ENCODE results near the gene MTHFR. TPM values are rescaled to one million over a fixed set of nuclear protein-coding genes. Genes with fewer than 3 reads are reported as not detected.
A peak's percentile ranks its signal among the peaks of the same experiment; 100 is the strongest.

MTHFR gene
- polyA plus RNA-seq, 1 experiment = 8.4 TPM

DNA sequence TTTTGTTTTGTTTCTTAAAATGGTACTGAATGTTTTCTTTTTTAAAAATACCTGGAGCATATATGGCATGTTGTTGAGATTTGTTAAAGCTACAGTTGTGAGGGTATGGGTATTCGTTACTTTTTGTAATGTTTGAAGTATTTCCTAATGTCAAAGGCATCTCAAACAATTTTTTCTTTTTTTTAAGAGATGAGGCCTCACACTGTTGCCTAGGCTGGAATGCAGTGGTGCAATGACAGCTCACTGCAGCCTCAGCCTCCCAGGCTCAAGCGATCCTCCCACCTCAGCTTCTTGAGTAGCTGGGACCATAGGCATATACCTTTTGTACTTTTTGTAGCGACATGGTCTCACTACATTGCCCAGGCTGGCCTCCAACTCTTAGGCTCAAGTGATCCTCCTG is 16.3 kb upstream of the MTHFR start:
- POLR2A ChIA-PET = interaction anchor here (0.9 kb wide), 1 partner anchor 15 kb away, joined by 12 read pairs; no protein-coding TSS in a partner anchor
- peaks cover 16% of the 10 kb centered on the region for H3K36me3 ChIP-seq (ENCODE audit: control insufficient read depth, insufficient read depth, low read length)
- DNase-seq (ENCODE audit: low read depth) = no peak
- CTCF ChIA-PET = interaction anchor here (0.7 to 0.9 kb wide), 2 partner anchors 15 to 16 kb away, joined by 3 read pairs; no protein-coding TSS in a partner anchor
- no peaks in the 10 kb centered on the region for H3K27me3 ChIP-seq (ENCODE audit: control insufficient read depth, insufficient read depth, low read length)
- TF ChIP-seq, protein P1, sequence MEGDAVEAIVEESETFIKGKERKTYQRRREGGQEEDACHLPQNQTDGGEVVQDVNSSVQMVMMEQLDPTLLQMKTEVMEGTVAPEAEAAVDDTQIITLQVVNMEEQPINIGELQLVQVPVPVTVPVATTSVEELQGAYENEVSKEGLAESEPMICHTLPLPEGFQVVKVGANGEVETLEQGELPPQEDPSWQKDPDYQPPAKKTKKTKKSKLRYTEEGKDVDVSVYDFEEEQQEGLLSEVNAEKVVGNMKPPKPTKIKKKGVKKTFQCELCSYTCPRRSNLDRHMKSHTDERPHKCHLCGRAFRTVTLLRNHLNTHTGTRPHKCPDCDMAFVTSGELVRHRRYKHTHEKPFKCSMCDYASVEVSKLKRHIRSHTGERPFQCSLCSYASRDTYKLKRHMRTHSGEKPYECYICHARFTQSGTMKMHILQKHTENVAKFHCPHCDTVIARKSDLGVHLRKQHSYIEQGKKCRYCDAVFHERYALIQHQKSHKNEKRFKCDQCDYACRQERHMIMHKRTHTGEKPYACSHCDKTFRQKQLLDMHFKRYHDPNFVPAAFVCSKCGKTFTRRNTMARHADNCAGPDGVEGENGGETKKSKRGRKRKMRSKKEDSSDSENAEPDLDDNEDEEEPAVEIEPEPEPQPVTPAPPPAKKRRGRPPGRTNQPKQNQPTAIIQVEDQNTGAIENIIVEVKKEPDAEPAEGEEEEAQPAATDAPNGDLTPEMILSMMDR (IDR thresholded peaks at IDR 0.05; ENCODE audit: insufficient read depth, low read depth, low read length) = no peak
- no peak overlapping the region for H3K4me3 ChIP-seq (ENCODE audit: low read depth, low read length)

GRCh38 chr1:11817192-11817591 is 11.4 kb upstream of the MTHFR start:
- DNase-seq (ENCODE audit: low read depth) = no peak
- ChIA-PET POLR2A (no interaction called here), CTCF (no interaction called here)
- Histone ChIP-seq H3K4me3 (ENCODE audit: low read depth, low read length) (no peak overlapping the region), H3K27me3 (ENCODE audit: control insufficient read depth, insufficient read depth, low read length) (no peaks in the 10 kb centered on the region), H3K36me3 (ENCODE audit: control insufficient read depth, insufficient read depth, low read length) (peaks cover 13% of the 10 kb centered on the region)
- TF ChIP-seq, protein P1 (IDR thresholded peaks at IDR 0.05; ENCODE audit: insufficient read depth, low read depth, low read length) = no peak

DNA sequence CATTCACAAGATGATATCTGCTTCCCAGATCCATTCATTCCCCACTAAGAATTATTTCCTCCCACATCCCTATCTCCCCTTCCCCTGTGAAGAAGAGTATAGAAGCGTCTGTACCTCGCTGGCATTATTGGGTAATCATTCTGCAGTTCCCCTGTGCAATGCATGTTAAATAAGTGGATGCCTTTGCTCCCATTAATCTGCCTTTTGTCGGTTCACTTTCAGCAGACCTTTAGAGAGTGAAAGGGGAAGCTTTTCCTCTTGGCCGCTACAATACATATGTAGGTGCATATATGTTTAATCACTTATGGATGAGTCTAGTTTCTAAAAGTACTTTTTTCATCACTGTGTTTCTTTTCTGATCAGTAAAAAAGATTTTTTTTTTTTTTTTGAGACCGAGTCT is 7.3 kb upstream of the MTHFR start:
- peaks cover 14% of the 10 kb centered on the region for H3K36me3 ChIP-seq (ENCODE audit: control insufficient read depth, insufficient read depth, low read length)
- no peaks in the 10 kb centered on the region for H3K27me3 ChIP-seq (ENCODE audit: control insufficient read depth, insufficient read depth, low read length)
- TF ChIP-seq, protein P1 (IDR thresholded peaks at IDR 0.05; ENCODE audit: insufficient read depth, low read depth, low read length) = no peak
- ChIA-PET POLR2A (no interaction called here), CTCF (no interaction called here)
- no peak for DNase-seq (ENCODE audit: low read depth)
- H3K4me3 ChIP-seq (ENCODE audit: low read depth, low read length) = no peak overlapping the region

GRCh38 chr1:11807133-11807532 is 1.4 kb upstream of the MTHFR start:
- Histone ChIP-seq H3K4me3 (ENCODE audit: low read depth, low read length) (peak overlapping the region; percentile 75), H3K36me3 (ENCODE audit: control insufficient read depth, insufficient read depth, low read length) (peaks cover 2% of the 10 kb centered on the region), H3K27me3 (ENCODE audit: control insufficient read depth, insufficient read depth, low read length) (no peaks in the 10 kb centered on the region)
- POLR2A ChIA-PET = interaction anchor here (0.7 kb wide), 1 partner anchor 15 kb away, joined by 12 read pairs; no protein-coding TSS in a partner anchor
- no peak for DNase-seq (ENCODE audit: low read depth)
- TF ChIP-seq, protein P1 (IDR thresholded peaks at IDR 0.05; ENCODE audit: insufficient read depth, low read depth, low read length) = no peak
- CTCF ChIA-PET = interaction anchor here (1.1 to 1.5 kb wide), 3 partner anchors 22 to 164 kb away, joined by 3 to 5 read pairs (median 3); no protein-coding TSS in a partner anchor

GRCh38 chr1:11806307-11806936 is 658 bp upstream of the MTHFR start:
- TF ChIP-seq, protein P1 (IDR thresholded peaks at IDR 0.05; ENCODE audit: insufficient read depth, low read depth, low read length) = no peak
- no peak for DNase-seq (ENCODE audit: low read depth)
- POLR2A ChIA-PET = interaction anchor here (0.7 kb wide), 1 partner anchor 16 kb away, joined by 12 read pairs; no protein-coding TSS in a partner anchor
- no peaks in the 10 kb centered on the region for H3K27me3 ChIP-seq (ENCODE audit: control insufficient read depth, insufficient read depth, low read length)
- CTCF ChIA-PET = interaction anchor here (0.7 to 1.2 kb wide), 5 partner anchors 21 to 163 kb away, joined by 3 to 5 read pairs (median 3); no protein-coding TSS in a partner anchor
- peak overlapping the region; percentile 75 for H3K4me3 ChIP-seq (ENCODE audit: low read depth, low read length)
- peaks cover 2% of the 10 kb centered on the region for H3K36me3 ChIP-seq (ENCODE audit: control insufficient read depth, insufficient read depth, low read length)
